Osteoblast (primary cell): ENCODE results near the gene LRRC18. TPM values are rescaled to one million over a fixed set of nuclear protein-coding genes. Genes with fewer than 3 reads are reported as not detected.

Source experiments
- DNase-seq: peaks from one replicate; pipeline ENCODE4 v3.0.0; 2011; ENCODE audit warnings: low spot score, mixed read lengths; ENCODE audit not compliant: insufficient read length; ENCODE audit errors: missing footprints
- H2AFZ ChIP-seq: 2 replicates; pipeline ENCODE4 v1.6.0; 2011; ENCODE audit warnings: mild to moderate bottlenecking, low read length
- H3K27ac ChIP-seq: 2 replicates; pipeline ENCODE4 v1.5.1; 2011; ENCODE audit warnings: mild to moderate bottlenecking, low read depth, low read length, moderate library complexity
- H3K27me3 ChIP-seq: 2 replicates; pipeline ENCODE4 v1.6.0; 2012; ENCODE audit warnings: mild to moderate bottlenecking, control low read depth, inconsistent platforms, low read length, moderate library complexity; ENCODE audit not compliant: insufficient read depth
- H3K36me3 ChIP-seq: 2 replicates; pipeline ENCODE4 v1.5.1; 2011; ENCODE audit warnings: mild to moderate bottlenecking, low read length, control low read depth, moderate library complexity; ENCODE audit not compliant: insufficient read depth
- H3K4me1 ChIP-seq: 2 replicates; pipeline ENCODE4 v1.5.1; 2011; ENCODE audit warnings: mild to moderate bottlenecking, low read length, control low read depth, moderate library complexity; ENCODE audit not compliant: insufficient read depth
- H3K4me2 ChIP-seq: 2 replicates; pipeline ENCODE4 v1.6.0; 2011; ENCODE audit warnings: mild to moderate bottlenecking, low read length; ENCODE audit not compliant: insufficient read depth
- H3K4me3 ChIP-seq: fragments of 200-600 bp; sonication (generic); 3 replicates; pipeline ENCODE4 v1.5.1; 2012; ENCODE audit warnings: mild to moderate bottlenecking, low read length, inconsistent platforms; ENCODE audit not compliant: insufficient read depth
- H3K79me2 ChIP-seq: 2 replicates; pipeline ENCODE4 v1.6.0; 2012; ENCODE audit warnings: mild to moderate bottlenecking, low read length, control low read depth, inconsistent platforms; ENCODE audit not compliant: insufficient read depth
- H3K9me3 ChIP-seq: 2 replicates; pipeline ENCODE4 v1.5.1; 2011; ENCODE audit warnings: low read depth, low read length, control low read depth
- H4K20me1 ChIP-seq: 2 replicates; pipeline ENCODE4 v1.6.0; 2012; ENCODE audit warnings: mild to moderate bottlenecking, low read length, control low read depth; ENCODE audit not compliant: insufficient read depth
- total RNA-seq: library from RNA; depleted of rRNA; stranded (reverse); fragments of >200 nt; gene quantifications from 2 replicates; pipeline ENCODE4 v1.2.3, GENCODE V29; 2012
- TF ChIP-seq, protein P1 (sequence below): IDR thresholded peaks from 2 replicates; pipeline ENCODE4 v1.5.1; 2011; ENCODE audit warnings: mild to moderate bottlenecking, low read depth, low read length, moderate library complexity; ENCODE audit errors: extremely low read depth

LRRC18 gene
- total RNA-seq, 1 donor, result not detected

DNA sequence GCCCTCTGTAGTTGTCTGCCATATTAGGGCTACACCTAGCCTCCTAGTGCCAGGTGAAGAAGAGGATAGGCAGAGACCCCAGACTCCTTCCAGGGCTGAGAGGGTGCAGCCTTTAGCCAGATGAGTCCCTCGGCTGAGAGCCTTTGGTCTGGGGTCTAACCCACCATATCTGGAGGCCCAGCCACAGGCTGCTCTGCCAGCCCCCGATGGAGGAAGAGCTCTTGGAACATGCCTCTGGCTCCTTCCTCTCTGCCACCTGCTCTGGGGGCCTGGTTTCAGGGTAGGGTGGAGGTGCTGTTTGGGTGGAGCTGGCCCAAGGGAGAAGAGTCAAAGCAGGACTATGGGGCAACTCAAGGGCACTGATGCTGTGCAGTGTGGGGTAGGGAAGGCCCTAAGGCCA, 1.4 kb downstream of the LRRC18 start:
- Histone ChIP-seq H3K4me1 (no peaks in the 10 kb centered on the region), H3K36me3 (no peaks in the 10 kb centered on the region), H4K20me1 (no peaks in the 10 kb centered on the region), H3K4me3 (no peak overlapping the region), H3K79me2 (no peaks in the 10 kb centered on the region), H3K9me3 (no peaks in the 10 kb centered on the region), H3K4me2 (no peak overlapping the region), H3K27ac (no peak overlapping the region), H3K27me3 (peaks cover 3% of the 10 kb centered on the region), H2AFZ (no peak overlapping the region)
- no peak for DNase-seq
- TF ChIP-seq, protein P1, sequence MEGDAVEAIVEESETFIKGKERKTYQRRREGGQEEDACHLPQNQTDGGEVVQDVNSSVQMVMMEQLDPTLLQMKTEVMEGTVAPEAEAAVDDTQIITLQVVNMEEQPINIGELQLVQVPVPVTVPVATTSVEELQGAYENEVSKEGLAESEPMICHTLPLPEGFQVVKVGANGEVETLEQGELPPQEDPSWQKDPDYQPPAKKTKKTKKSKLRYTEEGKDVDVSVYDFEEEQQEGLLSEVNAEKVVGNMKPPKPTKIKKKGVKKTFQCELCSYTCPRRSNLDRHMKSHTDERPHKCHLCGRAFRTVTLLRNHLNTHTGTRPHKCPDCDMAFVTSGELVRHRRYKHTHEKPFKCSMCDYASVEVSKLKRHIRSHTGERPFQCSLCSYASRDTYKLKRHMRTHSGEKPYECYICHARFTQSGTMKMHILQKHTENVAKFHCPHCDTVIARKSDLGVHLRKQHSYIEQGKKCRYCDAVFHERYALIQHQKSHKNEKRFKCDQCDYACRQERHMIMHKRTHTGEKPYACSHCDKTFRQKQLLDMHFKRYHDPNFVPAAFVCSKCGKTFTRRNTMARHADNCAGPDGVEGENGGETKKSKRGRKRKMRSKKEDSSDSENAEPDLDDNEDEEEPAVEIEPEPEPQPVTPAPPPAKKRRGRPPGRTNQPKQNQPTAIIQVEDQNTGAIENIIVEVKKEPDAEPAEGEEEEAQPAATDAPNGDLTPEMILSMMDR, result no peak

DNA sequence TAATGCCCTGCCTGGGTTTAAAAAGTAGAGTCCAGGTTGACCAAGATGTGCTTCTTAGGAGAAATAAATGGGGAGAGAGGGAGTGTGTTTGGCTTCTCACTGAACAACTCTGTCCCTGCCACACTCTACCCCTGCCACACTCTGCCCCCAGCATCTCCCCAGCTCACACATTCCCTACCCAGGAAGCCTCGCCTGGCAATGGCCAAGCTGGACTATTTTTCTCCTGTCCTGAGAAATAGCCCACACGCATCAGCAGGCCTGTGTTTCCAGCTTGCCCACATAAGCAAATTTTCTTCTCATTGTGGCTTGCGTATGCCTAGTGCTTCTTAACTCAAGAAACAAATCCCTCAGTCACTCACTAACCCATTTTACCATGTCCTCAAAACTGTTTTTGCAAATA, 1.8 kb downstream of the LRRC18 start:
- H3K9me3 ChIP-seq, result no peaks in the 10 kb centered on the region
- H3K27me3 ChIP-seq, result peaks cover 3% of the 10 kb centered on the region
- no peaks in the 10 kb centered on the region for H3K4me1 ChIP-seq
- no peaks in the 10 kb centered on the region for H3K79me2 ChIP-seq
- no peaks in the 10 kb centered on the region for H3K36me3 ChIP-seq
- H2AFZ ChIP-seq, result no peak overlapping the region
- H4K20me1 ChIP-seq, result no peaks in the 10 kb centered on the region
- DNase-seq, result no peak
- TF ChIP-seq, protein P1, result no peak
- no peak overlapping the region for H3K4me3 ChIP-seq
- H3K27ac ChIP-seq, result no peak overlapping the region
- H3K4me2 ChIP-seq, result no peak overlapping the region

DNA sequence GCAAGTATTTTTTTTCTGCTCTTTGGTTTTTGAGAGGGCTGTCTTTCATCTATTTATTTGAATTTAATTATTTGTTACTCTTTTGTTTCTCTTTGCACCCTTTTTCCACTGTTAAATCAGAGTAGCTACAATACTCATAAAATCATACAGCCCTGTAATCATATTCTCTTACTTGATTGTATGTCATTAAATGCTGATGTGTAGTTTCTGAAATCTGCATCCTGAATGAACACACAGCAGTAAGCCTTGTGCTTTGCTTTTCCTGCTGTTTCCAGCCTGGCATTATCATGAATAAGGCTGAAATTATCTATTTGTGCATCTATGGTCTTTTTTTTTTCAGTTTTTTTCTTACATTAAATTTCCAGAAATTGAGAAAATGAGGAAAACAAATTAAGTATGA, 4.1 kb downstream of the LRRC18 start:
- Histone ChIP-seq H4K20me1 (no peaks in the 10 kb centered on the region), H3K4me3 (no peak overlapping the region), H2AFZ (no peak overlapping the region), H3K79me2 (no peaks in the 10 kb centered on the region), H3K9me3 (no peaks in the 10 kb centered on the region), H3K4me2 (peak overlapping the region; percentile 40), H3K27ac (no peak overlapping the region), H3K36me3 (no peaks in the 10 kb centered on the region), H3K27me3 (peaks cover 7% of the 10 kb centered on the region), H3K4me1 (no peaks in the 10 kb centered on the region)
- DNase-seq, result no peak
- TF ChIP-seq, protein P1, result no peak

DNA sequence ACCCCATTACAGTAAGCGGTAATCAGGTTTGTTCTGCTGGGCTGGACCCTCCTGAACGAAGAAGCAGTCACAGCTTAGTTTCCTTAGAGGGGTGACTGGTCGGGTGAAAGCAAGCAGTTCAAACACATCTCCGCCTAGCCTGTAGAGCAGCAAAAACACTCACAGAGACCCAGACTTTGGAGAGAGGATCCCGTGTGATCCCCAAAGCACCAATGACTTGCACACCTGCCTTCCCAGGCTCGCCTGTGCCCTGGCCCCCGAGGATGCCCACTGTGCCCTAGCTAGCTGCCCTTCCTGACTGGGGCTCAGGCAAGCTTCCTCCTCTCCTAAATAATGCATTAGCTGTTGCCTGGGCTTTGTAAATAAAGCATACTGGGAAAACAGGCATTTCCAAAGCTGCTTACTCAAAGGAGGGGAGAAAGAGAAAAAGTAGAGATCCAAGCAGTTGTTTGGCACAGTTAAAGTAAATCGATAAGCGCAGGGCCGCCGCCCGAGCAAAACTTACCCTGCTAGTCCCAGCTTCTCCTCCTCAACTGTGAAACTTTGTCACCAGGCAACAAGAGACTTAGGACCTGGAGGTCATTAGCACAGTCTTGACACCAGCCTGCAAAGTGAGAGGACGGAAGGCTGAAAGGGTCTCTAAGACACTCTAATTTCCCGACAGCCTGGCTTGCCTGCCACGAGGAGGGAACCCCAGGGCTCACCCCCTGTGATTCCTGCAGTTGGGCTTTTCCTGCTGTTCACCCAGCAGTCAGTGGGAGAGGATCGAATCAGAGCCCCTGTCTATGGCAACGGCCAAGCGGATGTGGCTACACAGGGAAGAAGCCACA, 4.8 kb downstream of the LRRC18 start:
- Histone ChIP-seq H3K27me3 (peaks cover 7% of the 10 kb centered on the region), H2AFZ (peak overlapping the region; percentile 56), H3K4me1 (no peaks in the 10 kb centered on the region), H3K4me2 (peak overlapping the region; percentile 40), H3K9me3 (no peaks in the 10 kb centered on the region), H3K27ac (no peak overlapping the region), H3K4me3 (no peak overlapping the region), H4K20me1 (no peaks in the 10 kb centered on the region), H3K79me2 (no peaks in the 10 kb centered on the region), H3K36me3 (no peaks in the 10 kb centered on the region)
- TF ChIP-seq, protein P1, result no peak
- peak; percentile 66 for DNase-seq
